PC-3 (cell line): Measurements from ENCODE around the gene OR6C65. TPM values are rescaled to one million over a fixed set of nuclear protein-coding genes. Genes with fewer than 3 reads are reported as not detected.

Source experiments
- ATAC-seq: fragments of 200-7000 bp; cut with Tn5 transposase; 2 replicates; pipeline ENCODE4 v1.9.1; 2020; ENCODE audit warnings: mild to moderate bottlenecking, moderate library complexity
- BruUV-seq: library from RNA; stranded (reverse); fragments of 400-500 nt; replicated peaks from 2 replicates; lab custom pipeline; 2021; lab: Mats Ljungman, UMichigan
- CTCF ChIA-PET: fragments of 300-600 bp; sonication (Branson Sonifier 250); formaldehyde crosslinking; loops from one replicate; lab custom pipeline; 2022; ENCODE audit warnings: antibody characterized with exemption; lab: Charles Lee
- POLR2A ChIA-PET: fragments of 300-600 bp; sonication (Branson Sonifier 250); formaldehyde crosslinking; loops from one replicate; lab custom pipeline; 2022; ENCODE audit warnings: antibody characterized with exemption; ENCODE audit not compliant: unreplicated experiment; lab: Charles Lee
- DNase-seq: peaks from one replicate; pipeline ENCODE4 v3.0.0-alpha.2; 2015
- H2AFZ ChIP-seq: fragments of 300-600 bp; sonication (generic); 2 replicates; pipeline ENCODE4 v1.6.0; 2016; ENCODE audit warnings: antibody characterized with exemption, low read length
- H3F3A ChIP-seq: fragments of 300-600 bp; sonication (generic); one replicate; pipeline ENCODE4 v1.6.0; 2017; ENCODE audit warnings: antibody characterized with exemption, low read length, control low read depth, mild to moderate bottlenecking; ENCODE audit not compliant: unreplicated experiment
- H3K27ac ChIP-seq: fragments of 300-600 bp; sonication (generic); 2 replicates; pipeline ENCODE4 v1.5.1; 2016; ENCODE audit warnings: mild to moderate bottlenecking, low read length
- H3K27me3 ChIP-seq: fragments of 300-600 bp; sonication (generic); 2 replicates; pipeline ENCODE4 v1.6.1; 2016; ENCODE audit warnings: low read length, mixed read lengths
- H3K36me3 ChIP-seq: fragments of 300-600 bp; sonication (generic); 2 replicates; pipeline ENCODE4 v1.6.1; 2016; ENCODE audit warnings: low read depth, mixed run types, low read length, mixed read lengths
- H3K4me1 ChIP-seq: fragments of 300-600 bp; sonication (generic); 2 replicates; pipeline ENCODE4 v1.5.1; 2016; ENCODE audit warnings: low read length; ENCODE audit not compliant: insufficient read depth
- H3K4me2 ChIP-seq: fragments of 300-600 bp; sonication (generic); 2 replicates; pipeline ENCODE4 v1.6.0; 2016; ENCODE audit warnings: low read length
- H3K4me3 ChIP-seq: fragments of 300-600 bp; sonication (generic); 2 replicates; pipeline ENCODE4 v1.5.1; 2016; ENCODE audit warnings: mild to moderate bottlenecking, low read length, mixed read lengths
- H3K79me2 ChIP-seq: fragments of 300-600 bp; sonication (generic); 2 replicates; pipeline ENCODE4 v1.6.1; 2017; ENCODE audit warnings: low read length, mixed read lengths
- H3K9ac ChIP-seq: fragments of 300-600 bp; sonication (generic); 2 replicates; pipeline ENCODE4 v1.6.0; 2016; ENCODE audit warnings: mild to moderate bottlenecking, low read length
- H3K9me2 ChIP-seq: fragments of 300-600 bp; sonication (generic); replicated peaks from 2 replicates; pipeline ENCODE4 v1.6.1; 2016; ENCODE audit warnings: mixed run types, low read length, mixed read lengths
- H3K9me3 ChIP-seq: fragments of 300-600 bp; sonication (generic); 2 replicates; pipeline ENCODE4 v1.6.1; 2016; ENCODE audit warnings: low read length, mixed read lengths
- H4K20me1 ChIP-seq: fragments of 300-600 bp; sonication (generic); 2 replicates; pipeline ENCODE4 v1.6.1; 2016; ENCODE audit warnings: low read length, mixed read lengths
- EZH2 ChIP-seq: fragments of 300-600 bp; sonication (generic); IDR thresholded peaks from one replicate; pipeline ENCODE4 v1.6.1; 2017; ENCODE audit warnings: antibody characterized with exemption, mild to moderate bottlenecking, low read length; ENCODE audit not compliant: unreplicated experiment
- EZH2phosphoT487 ChIP-seq: fragments of 300-600 bp; sonication (generic); IDR thresholded peaks from 2 replicates; pipeline ENCODE4 v1.6.1; 2018; ENCODE audit warnings: mild to moderate bottlenecking, antibody characterized with exemption, low read length, borderline replicate concordance
- intact Hi-C: fragments of 100-400 bp; cut with micrococcal nuclease; formaldehyde crosslinking; loops from 2 replicates; pipeline ENCODE4 v1.9.0; 2023
- total RNA-seq: library from RNA; depleted of rRNA; stranded (reverse); fragments of >200 nt; gene quantifications from 2 replicates; pipeline ENCODE4 v1.2.3, GENCODE V29; 2014
- TF ChIP-seq, protein P1 (sequence below): fragments of 300-600 bp; sonication (generic); conservative IDR thresholded peaks from 2 replicates; pipeline ENCODE4 v1.5.1; 2017; ENCODE audit warnings: antibody characterized with exemption, low read depth, mild to moderate bottlenecking, low read length

Gene OR6C65
- total RNA-seq, 1 experiment from 2014 or later: not detected

DNA sequence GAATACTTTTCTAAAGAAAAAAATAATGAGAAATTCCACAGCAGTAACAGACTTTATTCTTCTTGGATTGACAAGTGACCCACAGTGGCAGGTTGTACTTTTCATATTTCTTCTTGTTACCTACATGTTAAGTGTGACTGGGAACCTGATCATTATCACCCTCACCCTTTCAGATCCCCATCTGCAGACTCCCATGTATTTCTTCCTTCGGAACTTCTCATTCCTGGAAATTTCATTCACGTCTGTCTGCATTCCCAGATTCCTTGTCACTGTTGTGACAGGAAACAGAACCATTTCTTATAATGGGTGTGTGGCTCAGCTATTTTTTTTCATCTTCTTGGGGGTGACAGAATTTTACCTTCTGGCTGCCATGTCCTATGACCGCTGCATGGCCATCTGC lies 35.2 kb upstream of the OR6C65 start:
- Histone ChIP-seq H3K4me3 (no peak overlapping the region), H3K27me3 (peaks cover 26% of the 10 kb centered on the region), H3K27ac (no peak overlapping the region), H4K20me1 (no peaks in the 10 kb centered on the region), H3K4me1 (no peaks in the 10 kb centered on the region), H3F3A (no peaks in the 10 kb centered on the region), H3K9me3 (no peaks in the 10 kb centered on the region), H3K9me2 (no peaks in the 10 kb centered on the region), H3K9ac (no peak overlapping the region), H3K4me2 (no peak overlapping the region), H2AFZ (no peak overlapping the region), H3K79me2 (no peaks in the 10 kb centered on the region), H3K36me3 (no peaks in the 10 kb centered on the region)
- DNase-seq (no peak), ATAC-seq (no peak)
- TF ChIP-seq EZH2phosphoT487: no peak
- TF ChIP-seq, protein P1, sequence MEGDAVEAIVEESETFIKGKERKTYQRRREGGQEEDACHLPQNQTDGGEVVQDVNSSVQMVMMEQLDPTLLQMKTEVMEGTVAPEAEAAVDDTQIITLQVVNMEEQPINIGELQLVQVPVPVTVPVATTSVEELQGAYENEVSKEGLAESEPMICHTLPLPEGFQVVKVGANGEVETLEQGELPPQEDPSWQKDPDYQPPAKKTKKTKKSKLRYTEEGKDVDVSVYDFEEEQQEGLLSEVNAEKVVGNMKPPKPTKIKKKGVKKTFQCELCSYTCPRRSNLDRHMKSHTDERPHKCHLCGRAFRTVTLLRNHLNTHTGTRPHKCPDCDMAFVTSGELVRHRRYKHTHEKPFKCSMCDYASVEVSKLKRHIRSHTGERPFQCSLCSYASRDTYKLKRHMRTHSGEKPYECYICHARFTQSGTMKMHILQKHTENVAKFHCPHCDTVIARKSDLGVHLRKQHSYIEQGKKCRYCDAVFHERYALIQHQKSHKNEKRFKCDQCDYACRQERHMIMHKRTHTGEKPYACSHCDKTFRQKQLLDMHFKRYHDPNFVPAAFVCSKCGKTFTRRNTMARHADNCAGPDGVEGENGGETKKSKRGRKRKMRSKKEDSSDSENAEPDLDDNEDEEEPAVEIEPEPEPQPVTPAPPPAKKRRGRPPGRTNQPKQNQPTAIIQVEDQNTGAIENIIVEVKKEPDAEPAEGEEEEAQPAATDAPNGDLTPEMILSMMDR: no peak
- TF ChIP-seq EZH2: no peak
- ChIA-PET CTCF (no interaction called here), POLR2A (no interaction called here)
- no TSS peak for BruUV-seq
- intact Hi-C loops: no loop called here

DNA sequence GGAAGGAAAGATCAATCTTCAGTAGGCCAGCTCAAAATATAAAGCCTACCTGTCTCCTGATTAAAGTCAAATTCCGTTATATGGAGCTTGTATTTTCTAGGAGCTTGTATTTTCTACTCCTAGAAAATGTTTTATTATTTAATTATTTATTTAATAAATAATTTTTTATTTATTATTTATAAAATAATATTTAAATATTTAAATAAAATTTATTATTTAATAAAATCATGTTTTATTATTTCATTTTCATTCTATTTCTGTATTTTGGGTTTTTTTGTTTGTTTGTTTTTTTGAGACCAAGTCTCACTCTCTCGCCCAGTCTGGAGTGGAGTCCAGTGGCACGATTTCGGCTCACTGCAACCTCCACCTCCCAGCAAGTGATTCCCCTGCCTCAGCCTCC lies 27.8 kb upstream of the OR6C65 start:
- ChIA-PET CTCF (no interaction called here), POLR2A (no interaction called here)
- Histone ChIP-seq H3K9ac (no peak overlapping the region), H3K36me3 (no peaks in the 10 kb centered on the region), H3F3A (no peaks in the 10 kb centered on the region), H4K20me1 (no peaks in the 10 kb centered on the region), H3K4me2 (no peak overlapping the region), H3K27me3 (peaks cover 24% of the 10 kb centered on the region), H3K9me3 (no peaks in the 10 kb centered on the region), H3K9me2 (no peaks in the 10 kb centered on the region), H3K27ac (no peak overlapping the region), H3K4me3 (no peak overlapping the region), H3K79me2 (no peaks in the 10 kb centered on the region), H2AFZ (no peak overlapping the region), H3K4me1 (no peaks in the 10 kb centered on the region)
- TF ChIP-seq EZH2phosphoT487 (no peak), EZH2 (no peak)
- TF ChIP-seq, protein P1: no peak
- intact Hi-C loops: no loop called here
- DNase-seq (no peak), ATAC-seq (no peak)
- no TSS peak for BruUV-seq

DNA sequence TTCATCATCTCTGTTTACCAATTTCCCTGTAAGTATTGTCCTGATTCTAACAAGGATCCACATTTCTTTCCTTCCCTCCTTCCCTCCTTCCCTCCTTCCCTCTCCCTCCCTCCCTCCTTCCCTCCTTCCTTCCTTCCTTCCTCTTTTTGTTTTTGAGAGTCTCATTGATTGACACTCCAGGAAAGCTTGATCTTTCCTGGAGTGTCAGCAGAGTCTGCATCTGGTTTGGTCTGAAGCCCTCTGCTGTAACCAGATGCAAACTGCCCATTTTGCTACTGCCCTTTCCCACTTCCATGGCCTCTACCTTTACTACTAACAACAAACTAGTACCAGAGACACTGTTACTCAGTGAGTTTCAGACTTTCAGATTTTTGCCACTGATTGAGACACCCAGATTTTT lies 14.4 kb upstream of the OR6C65 start:
- no peak for ATAC-seq
- H3K9me2 ChIP-seq: no peaks in the 10 kb centered on the region
- intact Hi-C loops: no loop called here
- ChIA-PET POLR2A (no interaction called here), CTCF (no interaction called here)
- no peaks in the 10 kb centered on the region for H4K20me1 ChIP-seq
- no TSS peak for BruUV-seq
- H3K4me1 ChIP-seq: no peaks in the 10 kb centered on the region
- H2AFZ ChIP-seq: no peak overlapping the region
- H3K4me3 ChIP-seq: no peak overlapping the region
- H3K9ac ChIP-seq: no peak overlapping the region
- no peaks in the 10 kb centered on the region for H3F3A ChIP-seq
- H3K36me3 ChIP-seq: no peaks in the 10 kb centered on the region
- DNase-seq: no peak
- H3K27ac ChIP-seq: no peak overlapping the region
- TF ChIP-seq EZH2: no peak
- no peak for TF ChIP-seq EZH2phosphoT487
- TF ChIP-seq, protein P1: no peak
- no peaks in the 10 kb centered on the region for H3K79me2 ChIP-seq
- H3K4me2 ChIP-seq: no peak overlapping the region
- peaks cover 22% of the 10 kb centered on the region for H3K27me3 ChIP-seq
- no peaks in the 10 kb centered on the region for H3K9me3 ChIP-seq
